Ishikawa (cell line): ENCODE results near the gene HIPK1.

Experiments
- CEBPB ChIP-seq: IDR thresholded peaks from 2 replicates; pipeline ENCODE4 v1.6.1; 2012
- CREB1 ChIP-seq: IDR thresholded peaks from 2 replicates; pipeline ENCODE4 v1.6.1; 2012; ENCODE audit warnings: low read depth
- EGR1 ChIP-seq: IDR thresholded peaks from 2 replicates; pipeline ENCODE4 v1.6.1; 2012
- EP300 ChIP-seq: IDR thresholded peaks from 2 replicates; pipeline ENCODE4 v1.6.1; 2012; ENCODE audit warnings: borderline replicate concordance
- FOXM1 ChIP-seq: IDR thresholded peaks from 2 replicates; pipeline ENCODE4 v1.6.1; 2012; ENCODE audit warnings: low read depth, borderline replicate concordance
- MAX ChIP-seq: IDR thresholded peaks from 2 replicates; pipeline ENCODE4 v1.6.1; 2012
- NFIC ChIP-seq: IDR thresholded peaks from 2 replicates; pipeline ENCODE4 v1.6.1; 2012
- RAD21 ChIP-seq: IDR thresholded peaks from 2 replicates; pipeline ENCODE4 v1.6.1; 2012; ENCODE audit warnings: low read depth
- REST ChIP-seq: IDR thresholded peaks from 2 replicates; pipeline ENCODE4 v1.6.1; 2012; ENCODE audit warnings: low read depth, mild to moderate bottlenecking
- TAF1 ChIP-seq: IDR thresholded peaks from 2 replicates; pipeline ENCODE4 v1.6.1; 2012; ENCODE audit warnings: low read depth, mild to moderate bottlenecking
- TCF12 ChIP-seq: IDR thresholded peaks from 2 replicates; pipeline ENCODE4 v1.6.1; 2012; ENCODE audit warnings: low read depth
- USF1 ChIP-seq: IDR thresholded peaks from 2 replicates; pipeline ENCODE4 v1.6.1; 2012
- YY1 ChIP-seq: IDR thresholded peaks from 2 replicates; pipeline ENCODE4 v1.6.1; 2012; ENCODE audit warnings: low read depth
- ZBTB7A ChIP-seq: IDR thresholded peaks from 2 replicates; pipeline ENCODE4 v1.6.1; 2012; ENCODE audit warnings: low read depth

GRCh38 chr1:113929750-113930498 lies 800 bp downstream of the HIPK1 start:
- TF ChIP-seq TCF12 (no peak), MAX (peak; percentile 36; the same call in 1 of the 2 replicates), ZBTB7A (no peak), EGR1 (no peak), REST (no peak), FOXM1 (no peak), EP300 (no peak), CREB1 (no peak), RAD21 (no peak), TAF1 (no peak; the same call in 1 of the 2 replicates), YY1 (no peak), NFIC (no peak), CEBPB (no peak), USF1 (no peak)
